Osteoblast (primary cell): ENCODE data around the gene FALEC. TPM values are rescaled to one million over a fixed set of nuclear protein-coding genes. Genes with fewer than 3 reads are reported as not detected.

Experiments used
- DNase-seq: peaks from one replicate; pipeline ENCODE4 v3.0.0; 2011; ENCODE audit warnings: low spot score, mixed read lengths; ENCODE audit not compliant: insufficient read length; ENCODE audit errors: missing footprints
- H2AFZ ChIP-seq: 2 replicates; pipeline ENCODE4 v1.6.0; 2011; ENCODE audit warnings: mild to moderate bottlenecking, low read length
- H3K27ac ChIP-seq: 2 replicates; pipeline ENCODE4 v1.5.1; 2011; ENCODE audit warnings: mild to moderate bottlenecking, low read depth, low read length, moderate library complexity
- H3K27me3 ChIP-seq: 2 replicates; pipeline ENCODE4 v1.6.0; 2012; ENCODE audit warnings: mild to moderate bottlenecking, control low read depth, inconsistent platforms, low read length, moderate library complexity; ENCODE audit not compliant: insufficient read depth
- H3K36me3 ChIP-seq: 2 replicates; pipeline ENCODE4 v1.5.1; 2011; ENCODE audit warnings: mild to moderate bottlenecking, low read length, control low read depth, moderate library complexity; ENCODE audit not compliant: insufficient read depth
- H3K4me1 ChIP-seq: 2 replicates; pipeline ENCODE4 v1.5.1; 2011; ENCODE audit warnings: mild to moderate bottlenecking, low read length, control low read depth, moderate library complexity; ENCODE audit not compliant: insufficient read depth
- H3K4me2 ChIP-seq: 2 replicates; pipeline ENCODE4 v1.6.0; 2011; ENCODE audit warnings: mild to moderate bottlenecking, low read length; ENCODE audit not compliant: insufficient read depth
- H3K4me3 ChIP-seq: fragments of 200-600 bp; sonication (generic); 3 replicates; pipeline ENCODE4 v1.5.1; 2012; ENCODE audit warnings: mild to moderate bottlenecking, low read length, inconsistent platforms; ENCODE audit not compliant: insufficient read depth
- H3K79me2 ChIP-seq: 2 replicates; pipeline ENCODE4 v1.6.0; 2012; ENCODE audit warnings: mild to moderate bottlenecking, low read length, control low read depth, inconsistent platforms; ENCODE audit not compliant: insufficient read depth
- H3K9me3 ChIP-seq: 2 replicates; pipeline ENCODE4 v1.5.1; 2011; ENCODE audit warnings: low read depth, low read length, control low read depth
- H4K20me1 ChIP-seq: 2 replicates; pipeline ENCODE4 v1.6.0; 2012; ENCODE audit warnings: mild to moderate bottlenecking, low read length, control low read depth; ENCODE audit not compliant: insufficient read depth
- CTCF ChIP-seq: IDR thresholded peaks from 2 replicates; pipeline ENCODE4 v1.5.1; 2011; ENCODE audit warnings: mild to moderate bottlenecking, low read depth, low read length, moderate library complexity; ENCODE audit errors: extremely low read depth
- total RNA-seq: library from RNA; depleted of rRNA; stranded (reverse); fragments of >200 nt; gene quantifications from 2 replicates; pipeline ENCODE4 v1.2.3, GENCODE V29; 2012

FALEC gene
- total RNA-seq, 1 donor, result 0.36 TPM

GRCh38 chr1:150521196-150521968 is 5.8 kb downstream of the FALEC start:
- no peak overlapping the region for H2AFZ ChIP-seq
- no peaks in the 10 kb centered on the region for H3K27me3 ChIP-seq
- no peaks in the 10 kb centered on the region for H3K36me3 ChIP-seq
- H3K4me2 ChIP-seq, result no peak overlapping the region
- H3K9me3 ChIP-seq, result no peaks in the 10 kb centered on the region
- H3K4me1 ChIP-seq, result peaks cover 5% of the 10 kb centered on the region
- no peaks in the 10 kb centered on the region for H4K20me1 ChIP-seq
- no peak overlapping the region for H3K27ac ChIP-seq
- no peaks in the 10 kb centered on the region for H3K79me2 ChIP-seq
- TF ChIP-seq CTCF, result no peak
- no peak overlapping the region for H3K4me3 ChIP-seq
- peak; percentile 22 for DNase-seq

- no peaks in the 10 kb centered on the region for H4K20me1 ChIP-seq
- no peak overlapping the region for H3K4me3 ChIP-seq
- TF ChIP-seq CTCF, result no peak
- no peak overlapping the region for H3K4me2 ChIP-seq
- H3K27me3 ChIP-seq, result no peaks in the 10 kb centered on the region
- no peaks in the 10 kb centered on the region for H3K9me3 ChIP-seq
- H3K27ac ChIP-seq, result no peak overlapping the region
- peaks cover 20% of the 10 kb centered on the region for H3K4me1 ChIP-seq
- H2AFZ ChIP-seq, result no peak overlapping the region
- H3K36me3 ChIP-seq, result no peaks in the 10 kb centered on the region
- no peak for DNase-seq
- no peaks in the 10 kb centered on the region for H3K79me2 ChIP-seq
These were observed 9.8 kb downstream of the FALEC start for GRCh38 chr1:150525348-150525747.

GRCh38 chr1:150528196-150528595 is 12.6 kb downstream of the FALEC start:
- H3K9me3 ChIP-seq, result no peaks in the 10 kb centered on the region
- H3K27me3 ChIP-seq, result no peaks in the 10 kb centered on the region
- peaks cover 32% of the 10 kb centered on the region for H3K4me1 ChIP-seq
- peak overlapping the region; percentile 30 for H3K4me2 ChIP-seq
- no peak overlapping the region for H3K4me3 ChIP-seq
- no peaks in the 10 kb centered on the region for H3K36me3 ChIP-seq
- peak overlapping the region; percentile 83 for H3K27ac ChIP-seq
- DNase-seq, result peak; percentile 90
- H3K79me2 ChIP-seq, result no peaks in the 10 kb centered on the region
- no peak for TF ChIP-seq CTCF
- H4K20me1 ChIP-seq, result no peaks in the 10 kb centered on the region
- no peak overlapping the region for H2AFZ ChIP-seq

- TF ChIP-seq CTCF, result no peak
- H2AFZ ChIP-seq, result peak overlapping the region; percentile 36
- DNase-seq, result no peak
- H3K79me2 ChIP-seq, result no peaks in the 10 kb centered on the region
- no peaks in the 10 kb centered on the region for H4K20me1 ChIP-seq
- no peaks in the 10 kb centered on the region for H3K9me3 ChIP-seq
- H3K4me3 ChIP-seq, result no peak overlapping the region
- H3K27ac ChIP-seq, result peak overlapping the region; percentile 83
- H3K27me3 ChIP-seq, result no peaks in the 10 kb centered on the region
- peak overlapping the region; percentile 65 for H3K4me2 ChIP-seq
- peaks cover 32% of the 10 kb centered on the region for H3K4me1 ChIP-seq
- no peaks in the 10 kb centered on the region for H3K36me3 ChIP-seq
These were observed 13.5 kb downstream of the FALEC start for GRCh38 chr1:150529017-150529416.
